Activated effector memory CD4-positive, alpha-beta T cell treated with anti-CD3 and anti-CD28 coated beads, Interleukin-2, amount 50 U/mL, for 16 hours (primary cell): Measurements from ENCODE around the gene WDFY1.

Experiments
- DNase-seq: peaks from one replicate; pipeline ENCODE4 v3.0.0-alpha.2; 2020

WDFY1 gene

DNA sequence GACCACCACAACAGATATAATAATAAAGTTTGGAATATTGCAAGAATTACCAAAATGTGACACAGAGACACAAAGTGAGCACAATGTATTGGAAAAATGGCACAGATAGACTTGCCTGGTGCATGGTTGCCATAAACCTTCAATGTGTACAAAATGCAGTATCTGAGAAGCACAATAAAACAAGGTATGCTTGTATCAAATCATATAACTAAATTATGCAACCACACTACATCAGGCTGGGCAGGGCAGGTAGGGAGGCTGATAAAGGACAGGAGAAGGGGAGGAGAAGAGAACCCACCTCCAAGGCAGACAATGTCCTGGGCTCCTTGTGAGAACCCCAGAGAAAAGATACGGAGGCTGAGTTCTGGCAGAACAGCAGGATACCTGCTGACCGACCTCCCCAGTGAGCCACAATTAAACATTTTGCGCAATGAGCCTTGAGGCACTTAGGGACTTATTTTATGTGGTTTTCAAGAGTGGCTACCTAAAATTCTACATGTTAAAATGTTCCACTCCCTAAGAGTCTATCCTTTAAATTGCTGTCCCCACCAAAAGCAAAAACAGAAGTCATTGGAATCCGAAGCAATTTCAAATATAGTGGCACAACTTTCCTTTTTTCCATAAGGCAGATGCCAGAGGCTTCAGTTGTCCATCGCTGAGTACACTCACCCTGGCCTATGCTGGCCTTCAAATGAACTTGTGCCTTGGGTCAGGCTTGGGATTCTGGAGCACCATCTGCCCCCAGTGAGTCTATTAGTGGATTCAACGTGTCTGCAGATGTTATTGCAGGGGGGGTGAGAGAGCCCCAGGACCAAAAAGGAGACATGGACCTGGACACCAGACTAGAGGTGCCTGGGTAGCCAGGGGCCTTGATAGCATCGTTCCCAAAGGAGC, 16.8 kb downstream of the WDFY1 start:
- no peak for DNase-seq

DNA sequence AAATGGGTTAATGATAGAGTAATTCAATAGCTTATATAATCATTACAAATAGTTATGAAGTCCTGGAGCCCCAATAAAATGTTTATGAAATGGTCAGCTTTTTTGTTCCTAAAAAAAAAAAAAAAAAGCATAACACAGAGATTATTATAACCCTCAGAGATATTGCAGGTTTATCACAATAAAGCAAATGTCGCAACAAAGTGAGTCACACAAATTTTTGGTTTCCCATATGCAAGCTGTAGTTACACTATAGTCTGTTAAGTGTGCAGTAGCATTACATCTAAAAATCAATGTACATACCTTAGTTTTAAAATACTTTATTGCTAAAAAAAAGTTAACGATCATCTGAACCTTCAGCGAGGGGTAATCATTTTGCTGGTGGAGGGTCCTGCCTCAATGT, 20.0 kb downstream of the WDFY1 start:
- no peak for DNase-seq

DNA sequence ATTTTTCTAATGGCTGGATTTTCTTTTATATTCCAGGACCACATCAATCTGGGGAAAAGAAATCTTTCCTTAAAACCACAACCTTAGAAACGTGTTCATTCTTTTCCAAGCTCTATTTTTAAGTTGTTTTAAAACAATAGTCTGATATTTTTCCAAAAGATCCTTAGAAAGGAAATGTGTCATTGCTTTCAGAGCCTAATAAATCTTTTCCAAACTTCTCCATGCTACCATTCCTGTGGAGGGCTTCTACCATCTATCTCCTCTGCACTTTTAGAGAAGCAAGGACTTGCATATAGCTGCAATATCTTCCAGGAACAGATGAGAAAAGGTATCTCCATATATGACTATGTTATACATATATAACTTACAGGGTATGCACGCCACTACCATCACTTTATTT, 21.2 kb downstream of the WDFY1 start:
- no peak for DNase-seq

DNA sequence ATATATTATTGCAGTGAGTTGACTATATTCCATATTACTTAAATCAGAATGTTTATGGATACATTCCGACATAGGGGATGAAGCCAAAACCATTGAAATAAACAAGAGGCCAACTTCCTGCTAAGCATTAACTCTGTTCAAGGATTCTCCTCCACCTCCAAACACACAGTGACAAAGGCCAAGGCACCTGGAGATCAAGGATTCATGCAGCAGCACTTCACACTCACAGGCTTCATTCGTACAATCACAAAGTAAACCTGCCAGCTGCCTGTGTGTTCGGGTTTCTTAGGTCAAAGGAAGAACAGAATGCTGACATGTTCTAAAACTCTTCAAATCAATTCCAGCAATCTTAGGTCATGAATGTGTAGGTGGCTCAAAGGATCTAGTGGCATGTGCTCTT, 22.8 kb downstream of the WDFY1 start:
- no peak for DNase-seq

DNA sequence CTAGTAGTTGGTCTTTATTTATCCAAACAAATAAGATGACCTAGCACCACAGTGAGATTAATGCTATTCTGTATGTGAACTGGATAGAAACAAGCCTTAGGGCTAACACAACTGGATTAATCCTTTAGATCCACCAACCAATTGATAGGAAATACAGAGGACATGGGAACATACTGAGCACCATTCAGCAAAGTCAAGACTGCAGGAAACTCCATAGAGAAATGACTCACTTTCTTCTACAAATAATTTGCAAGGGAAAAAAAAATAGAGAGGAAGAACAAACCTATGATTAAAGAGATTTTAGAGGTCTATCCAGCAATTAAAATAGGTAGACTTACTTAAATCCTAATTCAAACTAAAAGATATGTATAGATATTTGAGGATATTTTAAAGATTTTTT, 23.9 kb downstream of the WDFY1 start:
- DNase-seq = no peak

DNA sequence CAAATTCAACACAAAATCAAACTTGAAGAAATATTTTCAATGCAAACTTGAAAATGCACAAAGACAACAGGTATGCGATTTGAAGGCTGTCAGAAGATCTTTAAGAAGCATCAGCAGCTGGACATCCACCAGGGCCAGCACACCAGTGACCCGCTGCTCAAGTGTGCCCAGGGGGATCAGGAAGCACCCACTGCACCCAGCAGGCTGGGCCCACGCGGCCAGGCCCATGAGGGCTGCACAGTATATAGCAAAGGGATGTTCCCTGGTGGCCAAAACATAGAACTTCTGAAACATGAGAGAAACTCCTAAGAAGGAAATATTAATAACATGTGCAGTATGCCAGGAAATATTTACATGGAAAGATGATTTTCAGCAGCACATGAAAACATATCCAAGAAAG, 25.0 kb downstream of the WDFY1 start:
- no peak for DNase-seq

DNA sequence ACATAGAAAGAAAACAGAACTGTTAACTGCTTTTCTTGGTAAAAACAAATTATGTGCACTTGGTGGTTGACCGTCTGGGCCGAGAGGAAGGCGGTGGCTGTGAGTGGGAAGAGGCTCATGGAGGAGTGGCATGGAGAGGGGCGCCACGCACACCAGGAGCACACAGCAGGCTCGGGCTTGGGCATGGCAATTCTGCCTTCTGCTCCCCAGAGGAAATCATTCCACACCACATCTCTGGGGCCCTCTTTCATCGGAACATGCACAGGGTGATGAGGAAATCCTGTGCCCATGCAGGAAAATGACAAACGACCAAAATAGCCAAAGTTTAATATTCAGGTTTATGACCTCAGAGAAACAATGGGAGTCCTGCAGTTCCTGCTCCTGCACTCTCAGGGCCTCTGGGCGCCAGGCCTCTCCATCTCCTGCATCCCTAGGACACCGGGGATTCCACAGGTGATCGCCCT, 26.4 kb downstream of the WDFY1 start:
- no peak for DNase-seq

DNA sequence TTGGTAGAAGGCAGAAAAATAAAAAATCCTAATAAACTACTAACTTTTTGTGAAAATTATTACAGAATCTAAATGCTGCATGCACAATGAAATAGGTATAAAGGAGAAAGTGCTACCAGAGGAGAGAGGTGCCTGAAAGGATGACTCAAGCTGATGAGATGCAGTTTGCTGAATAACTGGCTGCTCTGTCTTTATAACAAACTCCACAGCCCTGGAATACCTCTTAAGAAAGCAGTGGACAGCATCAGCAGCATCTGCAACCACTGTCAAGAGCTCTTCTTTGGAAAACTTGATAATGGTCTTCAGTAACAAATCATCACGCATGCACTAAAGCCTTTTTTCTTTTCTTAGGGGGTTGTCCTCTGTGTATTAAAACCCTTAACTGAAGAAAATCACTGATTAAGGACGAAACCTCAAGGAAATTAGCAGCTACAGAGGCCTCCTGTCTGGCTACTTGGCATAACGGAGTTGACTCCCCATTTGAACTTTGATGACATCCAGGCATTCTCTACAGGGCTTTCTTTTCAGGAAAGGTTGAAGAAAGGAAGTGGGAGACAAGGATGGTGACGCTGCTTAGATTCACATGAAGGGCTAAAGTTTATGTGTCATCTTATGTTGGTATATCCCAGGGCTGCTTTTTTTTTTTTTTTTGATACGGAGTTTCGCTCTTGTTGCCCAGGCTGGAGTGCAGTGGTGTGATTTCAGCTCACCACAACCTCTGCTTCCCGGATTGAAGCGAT, 28.8 kb downstream of the WDFY1 start:
- DNase-seq = no peak

DNA sequence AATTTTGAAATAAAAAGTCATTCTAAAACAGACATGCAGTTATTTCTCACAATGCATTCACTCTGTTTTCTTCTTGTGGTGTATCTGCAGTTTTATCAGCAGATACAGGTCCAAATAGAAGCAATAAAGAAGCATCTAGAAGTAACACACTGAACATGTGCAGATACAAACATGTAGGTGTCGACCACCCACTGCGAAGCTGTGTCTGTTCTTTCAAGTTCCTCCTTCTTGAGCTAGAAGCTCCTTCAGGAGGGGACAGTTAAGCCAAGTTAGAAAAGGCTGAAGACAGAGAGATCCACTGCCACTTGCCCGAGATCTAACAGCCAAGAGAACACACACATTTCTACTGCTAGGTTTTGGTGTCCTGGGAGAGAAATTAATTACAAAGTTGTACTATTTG, 30.1 kb downstream of the WDFY1 start:
- DNase-seq = no peak

DNA sequence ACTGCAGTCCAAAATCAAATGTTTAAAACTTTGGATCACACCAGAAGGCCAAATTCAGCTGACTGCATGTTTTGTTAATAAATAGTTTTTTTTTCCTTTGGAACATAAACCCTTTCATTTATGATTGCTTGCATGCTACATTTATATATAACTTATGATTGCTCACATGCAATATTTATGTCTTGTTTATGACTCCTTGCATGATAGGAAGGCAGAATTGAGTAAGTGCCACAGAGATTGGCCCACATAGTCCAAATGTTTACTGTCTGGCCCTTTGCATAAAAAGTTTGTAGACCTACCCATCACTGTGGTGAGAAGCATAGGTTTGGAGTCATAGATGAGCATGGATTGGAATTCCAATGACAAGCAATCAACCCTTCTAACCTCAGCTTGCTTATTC, 30.8 kb downstream of the WDFY1 start:
- DNase-seq = no peak

DNA sequence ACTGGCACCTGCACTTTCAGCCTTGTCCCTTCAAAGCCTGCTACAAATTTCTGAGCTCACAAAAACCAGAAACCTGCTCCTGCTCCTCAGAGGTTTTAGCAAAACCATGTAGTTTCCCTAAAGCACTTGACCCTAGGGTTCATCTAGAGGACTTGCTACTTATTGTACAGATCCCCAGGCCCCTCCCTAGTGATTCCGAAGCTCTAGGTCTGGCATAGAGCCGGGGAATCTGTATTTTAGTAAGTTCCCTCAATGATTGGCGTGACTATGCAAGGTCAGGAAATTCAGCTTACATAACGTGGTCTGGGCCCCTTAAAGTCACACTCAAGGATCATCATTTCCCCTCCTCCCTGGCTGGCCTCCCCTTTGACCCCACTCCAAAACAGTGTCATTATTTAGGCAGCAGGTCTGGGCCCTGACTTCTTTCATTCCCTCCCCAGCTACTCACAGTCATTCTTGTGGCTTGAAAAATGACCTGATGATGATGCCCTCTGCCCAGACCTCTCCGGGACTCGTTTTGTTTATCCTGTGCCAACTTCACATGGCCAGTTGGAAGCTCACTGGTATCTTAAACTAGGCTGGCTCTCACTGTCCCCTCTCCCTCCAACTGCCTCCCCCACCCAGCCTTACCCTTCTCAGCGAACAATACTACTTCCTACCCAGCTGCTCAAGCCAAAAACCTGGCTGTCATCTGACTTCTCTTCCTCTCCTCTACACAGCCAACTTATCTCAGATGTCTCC, 36.0 kb downstream of the WDFY1 start:
- no peak for DNase-seq

DNA sequence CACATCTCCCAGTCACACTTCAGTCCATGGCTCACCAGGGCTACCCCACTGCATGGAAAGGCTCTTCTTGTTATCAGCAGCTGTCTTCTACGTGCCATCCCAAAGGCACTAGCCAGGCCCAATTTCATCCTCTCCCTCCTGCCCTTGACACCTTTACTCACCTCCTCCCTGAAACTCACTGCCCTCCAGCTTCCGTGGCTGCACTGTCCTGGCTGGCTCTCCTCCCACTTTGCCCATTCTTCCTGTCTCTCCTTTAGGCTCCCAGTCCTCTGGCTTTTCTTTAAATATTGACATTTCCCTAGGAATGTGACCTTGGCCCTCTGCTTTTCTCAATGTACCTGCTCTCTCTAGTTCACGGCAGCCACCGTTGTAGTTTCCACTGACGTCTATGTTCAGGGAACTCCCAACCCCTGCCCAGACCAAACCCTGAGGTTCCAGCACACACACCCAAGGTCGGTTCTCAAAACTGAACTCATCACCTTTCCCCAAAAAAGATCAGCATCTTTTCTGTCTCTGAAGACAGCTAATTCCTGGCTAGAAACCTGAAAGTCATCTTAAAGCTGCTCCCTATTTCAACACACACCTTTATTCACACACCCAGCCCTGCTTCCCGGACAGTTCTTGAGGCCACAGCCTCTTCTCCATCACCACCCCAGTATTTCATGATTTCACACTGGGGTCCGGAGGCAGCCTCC, 36.7 kb downstream of the WDFY1 start:
- no peak for DNase-seq

DNA sequence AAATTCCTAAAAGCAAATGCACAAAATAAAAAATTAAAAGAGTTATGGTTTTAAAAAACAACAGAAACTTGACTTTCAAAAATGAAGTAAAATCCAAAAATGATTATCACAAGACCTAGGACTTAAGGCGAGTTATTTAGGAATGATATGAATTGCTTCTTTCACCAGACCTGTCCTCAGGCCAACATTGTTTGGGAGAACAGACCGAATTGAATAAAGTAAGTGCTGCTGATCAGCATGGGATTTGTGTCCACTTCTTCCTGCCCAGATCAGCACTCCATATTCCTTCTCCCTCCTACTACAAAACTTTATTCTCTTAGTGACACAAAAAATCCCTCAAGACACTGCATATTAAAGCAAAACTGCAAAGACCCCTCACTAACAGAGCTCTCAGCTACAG, 39.1 kb downstream of the WDFY1 start:
- DNase-seq = no peak

DNA sequence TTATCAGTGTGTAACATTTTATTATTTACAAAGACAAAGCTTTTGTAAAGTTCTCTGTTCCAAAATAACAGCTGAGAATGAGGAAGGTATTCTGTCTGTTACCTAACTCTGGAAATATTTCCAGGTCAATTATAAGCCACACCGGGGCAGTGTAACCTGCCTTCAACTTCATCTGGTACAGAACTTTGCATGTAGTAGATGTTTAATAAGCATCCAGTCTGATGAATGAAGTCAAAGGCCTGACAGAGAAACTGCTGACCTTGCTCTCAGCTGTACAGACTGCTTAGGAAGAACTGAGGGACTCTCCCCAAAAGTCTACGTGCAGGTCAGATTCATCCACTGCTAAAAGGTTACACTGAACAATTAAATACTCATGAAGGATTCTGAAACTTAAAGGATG, 43.3 kb downstream of the WDFY1 start:
- no peak for DNase-seq

DNA sequence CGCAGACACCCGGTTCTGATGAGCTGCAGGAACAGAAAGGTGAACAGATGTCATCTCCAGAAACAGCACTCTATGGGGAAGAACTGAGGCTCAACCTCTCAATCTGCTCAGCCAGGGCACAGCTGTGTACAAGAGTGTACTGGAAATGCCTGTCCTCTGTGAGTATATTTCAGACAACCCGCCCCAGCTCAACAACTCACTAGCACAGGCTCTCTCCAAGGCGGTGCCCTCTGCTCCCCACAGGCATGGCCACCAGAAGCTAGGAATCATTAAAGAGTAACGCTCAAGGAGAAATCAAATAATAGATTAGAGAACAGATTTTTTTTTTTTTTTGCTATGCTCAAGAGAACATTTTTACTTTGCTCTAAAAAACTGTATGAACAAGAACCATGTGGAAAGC, 43.8 kb downstream of the WDFY1 start:
- DNase-seq = no peak

DNA sequence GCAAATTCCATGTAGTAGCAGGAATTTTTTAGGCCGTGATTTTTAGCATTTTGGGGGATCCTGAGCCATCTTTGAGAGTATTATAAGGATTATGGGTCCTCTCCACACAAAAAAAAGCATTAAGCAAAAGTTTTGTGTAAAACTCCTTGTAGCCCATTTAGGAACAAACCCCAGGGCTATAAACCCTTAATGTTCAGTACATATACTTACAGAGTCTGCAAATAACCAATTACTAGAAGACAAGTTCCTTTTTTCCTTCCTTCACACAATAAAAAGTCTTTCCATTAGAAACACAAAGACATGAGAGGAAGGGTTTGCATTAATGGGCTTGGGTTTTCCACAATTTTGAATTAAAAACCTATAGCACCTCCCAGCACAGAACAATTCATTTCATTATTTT, 44.6 kb downstream of the WDFY1 start:
- no peak for DNase-seq

DNA sequence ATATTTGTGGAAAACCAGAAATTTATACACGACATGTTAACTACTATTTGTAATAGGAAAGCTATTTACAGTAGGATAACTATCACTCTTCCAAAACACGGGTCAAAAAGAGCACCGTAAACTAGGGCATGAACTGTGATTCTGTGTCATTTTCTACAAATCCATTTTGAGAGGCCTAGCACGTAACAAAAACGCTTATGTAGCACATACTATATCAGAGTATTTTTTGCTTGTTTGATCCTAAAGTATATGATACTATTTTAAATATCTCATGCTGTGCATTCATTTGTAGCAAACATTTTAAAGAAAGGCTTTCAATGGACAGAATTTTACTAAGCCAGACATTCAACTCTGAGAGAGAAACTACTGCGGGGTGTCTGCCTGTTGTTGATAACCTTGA, 45.1 kb downstream of the WDFY1 start:
- no peak for DNase-seq

DNA sequence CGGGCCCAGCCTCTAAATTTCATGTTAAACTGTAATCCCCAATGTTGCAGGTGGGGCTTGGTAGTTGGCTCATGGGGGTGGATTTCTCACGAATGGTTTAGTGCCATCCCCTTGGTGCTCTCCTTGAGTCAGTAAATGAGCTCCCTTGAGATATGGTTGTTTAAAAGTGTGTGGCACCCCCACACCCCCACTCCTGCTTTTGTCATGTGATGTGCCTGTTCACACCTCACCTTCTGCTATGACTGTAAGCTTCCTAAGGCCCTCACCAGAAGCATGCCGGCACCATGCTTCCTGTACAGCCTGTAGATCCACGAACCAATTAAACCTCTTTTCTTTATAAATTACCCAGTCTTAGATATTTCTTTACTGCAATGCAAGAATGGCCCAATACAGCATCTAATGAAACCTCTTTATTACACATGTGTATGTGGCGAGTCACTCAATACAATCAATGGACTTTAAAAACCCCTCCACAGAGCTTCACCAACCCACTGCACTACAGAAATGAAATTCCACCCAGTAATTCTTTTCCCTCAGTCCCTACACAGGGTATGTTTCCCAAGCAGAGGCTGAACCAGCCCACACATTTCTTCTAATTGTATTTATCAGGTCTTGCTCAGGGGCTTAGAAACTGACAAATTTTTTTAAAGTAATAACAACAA, 47.3 kb downstream of the WDFY1 start:
- DNase-seq = no peak

DNA sequence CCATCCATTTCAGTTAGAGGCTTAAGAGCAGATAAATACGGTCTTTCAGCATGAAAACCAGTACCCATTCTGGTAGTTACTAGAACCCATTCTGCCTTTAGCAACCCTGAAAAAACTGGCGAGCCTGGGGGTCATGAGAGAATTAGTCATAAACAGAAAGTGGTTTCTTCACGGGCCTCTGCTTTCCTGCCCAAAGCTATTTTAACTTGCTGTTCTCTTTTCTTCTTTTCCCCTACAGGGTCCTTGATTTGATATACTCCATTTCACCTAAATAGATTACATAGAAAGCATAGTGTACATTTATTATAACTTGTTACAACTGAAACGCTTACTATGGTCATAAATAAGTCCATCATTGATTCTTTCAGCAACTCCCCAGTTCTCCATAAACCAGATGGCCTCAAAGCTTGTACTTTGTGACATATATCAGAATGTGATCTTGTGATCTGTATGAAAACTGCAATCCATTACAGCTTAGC, 48.3 kb downstream of the WDFY1 start:
- no peak for DNase-seq

DNA sequence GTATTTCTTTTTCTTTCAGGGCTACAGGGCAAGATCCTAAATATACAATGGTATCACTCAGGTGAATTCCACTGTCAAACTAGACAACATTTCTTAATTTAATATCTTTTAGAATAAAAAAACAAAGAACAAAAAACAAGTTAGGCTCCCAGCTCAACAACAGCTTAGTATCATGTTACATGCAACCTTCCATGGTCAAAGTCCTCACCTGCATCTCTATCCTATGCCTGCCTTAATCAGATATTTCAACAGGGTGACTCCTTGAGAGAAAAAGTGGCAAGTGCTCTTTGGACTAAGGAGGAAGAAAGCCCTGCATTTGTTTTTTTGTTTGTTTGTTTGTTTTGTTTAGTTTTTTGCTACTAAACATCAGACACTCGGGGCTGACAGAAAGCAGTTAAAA, 50.2 kb downstream of the WDFY1 start:
- DNase-seq = no peak

DNA sequence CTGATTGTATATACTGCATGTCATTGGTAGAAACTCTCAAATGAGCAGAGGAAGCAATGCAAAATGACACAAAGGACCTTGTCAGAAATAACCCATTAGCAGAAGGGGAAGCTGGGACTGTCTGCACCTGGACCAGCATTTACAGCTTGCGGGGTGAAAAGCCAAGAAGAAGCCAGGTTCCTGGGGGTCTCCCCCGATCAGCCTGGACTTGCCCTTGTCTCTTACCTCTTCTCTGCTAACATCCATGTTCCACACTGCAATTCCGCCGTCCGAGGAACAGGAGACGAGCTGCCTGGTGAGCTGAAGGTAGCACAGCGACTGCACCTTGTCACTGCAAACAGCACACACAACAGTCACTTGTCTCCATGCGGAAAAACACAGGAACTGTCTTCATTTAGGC, 51.1 kb downstream of the WDFY1 start:
- no peak for DNase-seq

DNA sequence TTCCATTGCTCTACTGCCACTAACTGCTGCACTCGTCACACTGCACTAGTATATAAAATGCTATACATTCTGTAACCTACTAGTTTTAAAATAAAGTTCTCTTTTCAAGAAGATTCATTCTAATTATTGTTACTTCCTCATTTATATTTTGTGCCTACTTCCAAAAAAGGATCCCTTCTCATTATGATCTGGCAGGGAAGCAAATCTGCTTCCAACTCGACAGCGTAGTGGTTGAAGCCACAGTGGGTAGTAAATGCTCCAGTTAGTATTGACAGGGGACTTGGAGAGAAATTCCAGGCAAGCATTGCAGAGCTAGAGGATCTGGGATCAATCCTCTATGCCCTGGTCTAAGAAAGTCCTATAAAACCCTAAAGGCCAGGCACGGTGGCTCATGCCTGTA, 54.4 kb downstream of the WDFY1 start:
- no peak for DNase-seq
